Measurements from ENCODE around the gene OLFML2A. TPM values are rescaled to one million over a fixed set of nuclear protein-coding genes. Genes with fewer than 3 reads are reported as not detected.

Gene OLFML2A
- total RNA-seq, 1 experiment from 2014 or later, result 12.0 TPM

DNA sequence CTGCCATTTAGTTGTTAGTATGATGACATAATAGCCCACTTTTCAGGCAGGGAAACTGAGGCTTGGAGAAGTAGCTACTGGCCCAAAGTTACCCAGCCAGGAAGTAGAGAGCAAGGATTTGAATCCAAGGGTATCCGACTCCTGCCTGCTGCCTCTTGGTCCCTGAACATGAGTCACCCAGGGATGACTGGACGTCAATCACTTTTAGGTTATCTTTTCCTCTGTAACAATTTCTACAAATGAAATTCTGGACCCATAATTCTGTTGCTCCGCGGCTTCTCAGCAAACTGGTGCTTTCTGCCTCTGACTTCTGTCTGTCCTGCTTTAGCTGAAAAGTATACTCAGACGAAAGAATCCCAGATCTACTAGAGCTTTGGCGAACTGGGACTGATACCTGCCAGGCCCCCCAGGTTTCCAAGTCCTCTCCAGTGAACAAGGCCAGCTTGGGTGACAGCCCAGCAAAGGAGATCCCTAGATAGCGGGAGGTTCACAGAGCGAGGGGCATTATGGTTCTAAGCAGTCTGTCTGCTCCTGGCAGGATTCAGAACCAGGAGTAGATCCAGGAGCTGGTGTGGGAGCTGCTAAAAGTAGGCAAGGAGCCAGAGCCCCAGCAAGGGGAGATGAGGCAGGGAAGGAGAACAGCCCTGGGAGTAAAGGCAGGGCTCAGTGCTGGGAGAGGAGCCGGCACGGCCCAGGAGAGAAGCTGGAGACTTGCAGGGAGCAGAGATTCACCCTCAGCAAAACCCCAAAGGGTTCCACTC is 20.6 kb downstream of the OLFML2A start:
- DNase-seq (ENCODE audit: low spot score), result no peak

DNA sequence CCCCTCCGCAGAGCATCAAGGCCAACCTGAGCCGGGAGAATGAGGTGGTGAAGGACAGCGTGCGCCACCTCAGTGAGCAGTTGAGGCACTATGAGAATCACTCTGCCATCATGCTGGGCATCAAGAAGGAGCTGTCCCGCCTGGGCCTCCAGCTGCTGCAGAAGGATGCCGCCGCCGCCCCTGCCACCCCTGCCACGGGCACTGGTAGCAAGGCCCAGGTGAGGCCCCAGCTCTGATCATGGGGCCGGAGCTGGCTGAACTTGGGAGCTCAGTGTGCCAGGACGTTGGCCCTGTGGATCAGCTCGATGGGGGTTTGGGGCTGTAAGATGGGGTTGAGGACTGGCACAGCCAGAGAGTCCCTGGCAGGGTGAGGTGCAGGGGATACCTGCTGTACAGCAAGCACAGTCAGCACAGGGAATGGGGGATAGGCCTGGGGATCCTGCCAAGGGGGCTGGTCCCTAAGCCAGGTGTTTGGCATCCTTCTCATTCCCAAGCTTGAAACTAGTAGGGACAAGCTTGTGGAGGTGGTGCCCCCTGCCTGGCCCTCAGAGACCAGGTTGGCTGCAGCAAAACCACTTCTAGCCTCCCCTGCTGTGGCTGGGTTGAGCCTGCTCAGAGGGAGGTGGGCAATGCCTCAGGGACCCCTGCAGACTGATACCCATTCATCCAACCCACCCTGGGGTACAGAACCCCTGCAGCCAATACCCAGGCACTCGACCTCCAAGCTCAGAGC is 22.5 kb downstream of the OLFML2A start:
- DNase-seq (ENCODE audit: low spot score), result no peak

DNA sequence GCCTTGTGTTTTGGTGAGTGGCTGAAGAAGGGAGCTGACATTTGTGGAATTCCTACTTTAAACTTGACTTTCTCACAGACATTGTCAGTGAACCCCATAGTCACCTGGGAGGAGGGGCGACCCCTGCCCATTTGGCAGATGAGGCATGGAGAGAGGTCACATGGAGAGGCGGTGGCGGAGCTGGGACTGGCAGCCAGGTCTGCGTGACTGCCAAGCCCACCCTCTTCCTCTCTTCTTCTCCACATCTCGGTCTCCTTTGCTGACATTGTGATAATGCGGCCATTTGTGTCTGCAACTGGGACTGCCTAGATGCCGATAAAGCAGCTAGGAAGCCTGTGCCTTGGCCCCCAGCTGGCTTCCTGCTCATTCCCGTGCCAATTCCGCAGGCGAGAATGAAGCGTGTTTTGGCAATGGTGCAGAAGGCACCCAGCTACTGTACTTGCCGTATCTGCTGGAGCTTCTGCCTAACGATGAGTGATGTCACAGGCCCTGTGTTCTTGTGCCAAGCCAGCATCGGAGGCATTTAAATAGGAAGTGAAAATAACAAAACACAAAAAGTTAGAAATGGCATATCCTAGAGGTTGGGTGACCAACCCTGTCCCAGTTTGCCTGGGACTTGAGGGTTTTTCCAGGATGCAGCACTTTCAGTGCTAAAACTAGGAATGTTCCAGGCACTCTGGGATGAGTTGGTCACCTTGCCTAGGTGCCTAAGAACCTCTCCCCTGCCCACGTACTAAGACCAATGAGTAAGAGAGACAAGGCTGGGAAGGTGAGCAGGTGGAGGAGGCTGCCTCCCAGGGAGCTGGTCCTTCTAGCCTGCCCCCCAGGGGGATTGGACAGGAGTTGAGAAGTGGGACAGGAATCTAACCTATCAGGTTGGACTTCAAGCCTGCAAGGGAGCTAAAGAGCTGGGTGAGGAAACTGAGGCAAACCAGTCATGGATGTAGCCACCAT is 23.6 kb downstream of the OLFML2A start:
- peak; percentile 42 for DNase-seq (ENCODE audit: low spot score)

GRCh38 chr9:124801356-124801755 is 24.4 kb downstream of the OLFML2A start:
- no peak for DNase-seq (ENCODE audit: low spot score)

DNA sequence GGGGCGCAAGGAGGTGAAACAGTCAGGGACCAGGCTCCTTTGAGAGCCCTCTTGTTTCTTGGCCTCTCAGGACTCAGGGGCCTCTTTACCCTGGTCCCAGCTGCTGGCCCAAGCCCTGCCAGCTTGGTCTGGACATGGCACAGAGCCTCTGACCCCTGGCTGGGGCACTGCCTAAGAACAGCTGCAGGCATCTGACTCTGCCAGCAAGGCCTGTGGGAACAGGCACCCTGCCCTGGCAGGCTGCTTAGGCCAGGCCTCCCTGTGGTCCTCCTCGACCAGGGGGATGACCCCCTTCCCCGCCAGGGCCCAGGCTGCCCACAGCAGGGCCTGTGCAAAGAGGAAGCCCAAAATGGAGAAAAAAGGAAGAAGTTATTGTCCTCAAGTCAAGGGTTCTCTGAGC is 25.5 kb downstream of the OLFML2A start:
- DNase-seq (ENCODE audit: low spot score), result no peak

DNA sequence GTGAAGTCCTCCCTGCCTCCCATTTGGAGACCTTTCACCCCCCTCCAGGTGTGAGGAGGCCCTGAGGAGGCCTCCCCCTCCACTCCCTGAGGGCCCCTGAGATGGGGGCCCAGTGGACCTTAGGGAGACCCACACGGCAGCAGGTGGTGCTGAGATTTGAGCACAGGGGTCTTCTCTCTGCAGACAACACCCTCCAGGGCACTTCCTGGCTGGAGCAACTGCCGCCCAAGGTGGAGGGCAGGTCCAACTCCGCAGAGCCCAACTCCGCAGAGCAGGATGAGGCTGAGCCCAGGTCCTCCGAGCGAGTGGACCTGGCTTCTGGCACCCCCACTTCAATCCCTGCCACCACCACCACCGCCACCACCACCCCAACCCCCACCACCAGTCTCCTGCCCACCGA is 27.0 kb downstream of the OLFML2A start:
- DNase-seq (ENCODE audit: low spot score), result no peak

DNA sequence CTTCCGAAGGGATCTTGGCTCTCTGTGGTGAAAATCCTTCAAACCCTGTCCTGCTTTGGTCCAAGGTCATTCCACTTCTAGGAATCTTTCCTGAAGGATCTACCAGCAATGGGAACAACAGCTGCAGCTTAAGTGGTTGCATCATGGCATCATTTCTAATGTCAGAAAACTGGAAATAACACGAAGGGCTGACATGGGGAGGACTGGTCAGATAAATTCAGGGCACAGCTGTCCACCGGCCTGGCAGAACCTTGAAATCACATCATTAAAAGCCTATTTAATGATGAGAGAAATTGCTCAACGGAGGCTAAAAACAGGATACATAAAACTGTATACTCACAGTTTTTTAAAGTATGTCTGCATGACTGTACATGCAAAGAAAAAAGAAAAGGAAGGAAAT is 28.3 kb downstream of the OLFML2A start:
- DNase-seq (ENCODE audit: low spot score), result no peak

DNA sequence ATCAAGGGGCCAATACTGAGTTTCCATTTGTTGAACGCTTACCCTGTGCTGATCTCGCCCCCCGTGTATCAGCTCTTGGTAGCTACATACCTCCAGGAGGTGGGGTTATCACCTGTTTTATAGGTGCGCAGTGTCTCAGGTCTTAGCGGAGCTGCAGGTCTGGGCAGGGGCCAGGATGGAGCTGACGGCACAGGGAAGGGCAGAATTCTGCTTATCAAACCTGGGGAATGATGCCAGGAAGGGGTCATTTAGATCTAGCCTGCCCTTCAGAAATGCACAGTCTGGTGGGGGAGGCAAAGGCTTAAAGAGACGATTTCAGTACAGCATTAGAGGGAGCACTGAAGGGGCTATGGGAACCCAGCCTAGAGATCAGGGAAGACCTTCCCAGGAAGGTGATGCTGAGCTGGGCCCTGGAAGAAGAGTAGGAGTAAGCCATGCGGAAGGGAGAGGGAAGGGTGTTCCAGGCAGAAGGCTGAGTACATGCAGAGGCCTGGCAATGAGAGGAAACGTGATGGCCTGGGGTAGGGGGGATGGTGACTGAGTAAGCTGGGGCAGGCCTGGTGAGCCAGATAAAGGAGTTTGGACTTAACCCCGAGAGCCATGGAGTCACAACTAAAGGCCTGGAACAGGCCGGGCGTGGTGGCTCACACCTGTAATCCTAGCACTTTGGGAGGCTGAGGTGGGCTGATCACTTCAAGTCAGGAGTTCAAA is 31.5 kb downstream of the OLFML2A start:
- DNase-seq (ENCODE audit: low spot score), result no peak

- no peak for DNase-seq (ENCODE audit: low spot score)
These were observed 32.3 kb downstream of the OLFML2A start for GRCh38 chr9:124809211-124809610.

GRCh38 chr9:124809741-124810500 is 33.0 kb downstream of the OLFML2A start:
- no peak for DNase-seq (ENCODE audit: low spot score)

DNA sequence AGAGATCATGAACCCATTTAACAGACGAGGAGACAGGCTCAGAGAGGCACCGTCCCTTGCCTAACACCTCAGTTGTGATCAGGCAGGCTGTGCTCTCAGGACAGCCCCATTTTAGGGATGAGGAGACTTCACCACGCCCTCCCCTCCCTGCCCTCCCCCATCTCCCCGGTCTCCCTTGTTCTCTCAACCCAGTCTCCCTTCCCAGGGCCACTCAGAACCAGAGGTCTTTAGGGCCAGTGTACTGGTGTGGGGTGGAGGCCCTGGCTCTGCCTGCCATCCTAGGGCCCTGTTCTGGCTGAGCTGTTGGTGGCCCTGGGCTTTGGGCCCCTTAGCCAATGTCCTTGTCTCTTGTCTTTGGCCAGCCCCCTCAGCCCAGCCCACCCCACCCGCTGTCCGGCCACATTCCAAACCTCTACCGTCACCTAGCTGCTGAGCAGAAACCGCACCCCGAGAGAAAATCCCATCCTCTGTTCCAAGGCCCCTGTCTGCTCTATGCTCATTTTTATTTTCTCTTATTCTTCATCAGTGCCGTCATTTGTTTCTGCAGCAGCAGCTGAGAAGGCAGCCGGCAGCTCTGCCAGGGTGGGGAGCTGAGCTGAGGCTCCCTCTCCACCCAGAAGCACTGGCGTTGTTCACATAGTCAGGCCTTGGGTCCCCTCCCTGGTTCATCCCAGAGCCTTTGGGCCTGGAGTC is 33.9 kb downstream of the OLFML2A start:
- peak; percentile 98 for DNase-seq (ENCODE audit: low spot score)

GRCh38 chr9:124812441-124812876 is 35.5 kb downstream of the OLFML2A start:
- peak; percentile 100 for DNase-seq (ENCODE audit: low spot score)

DNA sequence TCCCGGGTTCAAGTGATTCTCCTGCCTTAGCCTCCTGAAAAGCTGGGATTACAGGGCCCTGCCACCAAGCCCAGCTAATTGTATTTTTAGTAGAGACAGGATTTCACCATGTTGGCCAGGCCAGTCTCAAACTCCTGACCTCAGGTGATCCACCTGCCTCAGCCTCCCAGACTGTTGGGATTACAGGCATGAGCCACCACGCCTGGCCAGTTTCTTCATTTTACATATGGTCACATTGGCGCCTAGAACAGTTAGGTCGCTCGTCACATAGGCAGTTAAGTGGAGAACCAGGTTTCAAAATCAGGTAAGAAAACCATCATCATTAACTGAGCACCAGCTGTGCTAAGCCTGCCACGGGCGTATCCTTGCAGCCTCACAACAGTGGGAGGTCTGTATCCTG is 36.1 kb downstream of the OLFML2A start:
- DNase-seq (ENCODE audit: low spot score), result no peak

DNA sequence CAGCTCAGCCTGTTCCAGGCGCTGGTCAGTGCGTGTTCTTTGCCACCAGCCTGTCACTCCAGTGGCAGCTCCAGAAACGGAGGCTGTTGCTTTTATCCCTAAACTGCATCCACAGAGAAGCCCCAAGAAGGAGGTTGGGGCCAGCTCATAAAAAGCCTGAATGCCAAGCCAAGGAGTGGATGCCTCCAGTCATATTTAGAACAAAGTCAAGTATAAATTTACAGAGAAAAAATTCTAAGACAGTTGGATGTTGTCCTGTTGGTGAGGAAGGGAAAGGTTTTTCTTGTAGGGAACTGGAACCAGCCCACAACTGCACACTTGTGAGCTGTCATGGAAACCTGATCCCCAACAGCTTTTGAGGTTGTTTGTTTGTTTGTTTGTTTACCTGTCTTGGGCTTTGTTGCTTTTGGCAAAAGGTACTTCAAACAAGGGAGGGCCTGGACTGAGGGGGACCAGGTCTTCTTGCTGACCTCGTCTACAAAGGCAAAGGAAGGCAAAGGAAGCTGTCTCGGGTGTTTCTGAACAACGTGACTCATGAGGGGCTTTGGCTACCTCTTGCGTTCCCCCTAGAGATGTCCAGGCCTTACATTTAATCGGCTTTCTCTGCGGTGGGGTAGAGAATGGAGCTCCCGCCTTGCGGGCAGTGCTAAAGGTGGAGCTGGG is 36.7 kb downstream of the OLFML2A start:
- DNase-seq (ENCODE audit: low spot score), result peak; percentile 35

GRCh38 chr9:124814164-124814535 is 37.2 kb downstream of the OLFML2A start:
- no peak for DNase-seq (ENCODE audit: low spot score)

GRCh38 chr9:124815601-124816000 is 38.7 kb downstream of the OLFML2A start:
- DNase-seq (ENCODE audit: low spot score), result no peak

- DNase-seq (ENCODE audit: low spot score), result peak; percentile 98
These were observed 41.7 kb downstream of the OLFML2A start for GRCh38 chr9:124818431-124819281.

Measured in A172 (cell line).